ENCODE measurements around the gene PTPN14. TPM values are rescaled to one million over a fixed set of nuclear protein-coding genes. Genes with fewer than 3 reads are reported as not detected.

The PTPN14 gene
- total RNA-seq, 1 experiment from 2014 or later: 37.5 TPM

- peaks cover 67% of the 10 kb centered on the region for H3K79me2 ChIP-seq (ENCODE audit: insufficient read depth, low read length)
- intact Hi-C loops (cut with micrococcal nuclease): no loop called here
- ATAC-seq: no peak
- POLR2A ChIA-PET: interaction anchor here (0.6 kb wide), 1 partner anchor 190 kb away, joined by 3 read pairs; no protein-coding TSS in a partner anchor
- H3K4me3 ChIP-seq (replicated peaks in 1 of 2; ENCODE audit: low read depth in 1 of 2, low read length in 2 of 2): no peak overlapping the region; a peak in 1 of 4 replicates
- H4K20me1 ChIP-seq (ENCODE audit: insufficient read depth): peaks cover 6% of the 10 kb centered on the region; the same call in 1 of the 2 replicates
- H3K27me3 ChIP-seq (ENCODE audit: insufficient read depth, low read length): no peaks in the 10 kb centered on the region
- RAD21 ChIA-PET (ENCODE audit: low non-redundant PET in 1 of 2, low total read pairs in 2 of 2, uncharacterized antibody in 2 of 2, unreplicated experiment in 2 of 2): no interaction called here
- H3K9me2 ChIP-seq (ENCODE audit: insufficient read depth): no peaks in the 10 kb centered on the region
- peak overlapping the region; percentile 88 for H3K27ac ChIP-seq (ENCODE audit: low read depth, low read length)
- BruUV-seq (replicated peaks): no TSS peak
- DNase-seq (ENCODE audit: low read depth, low spot score): no peak
- H3K4me2 ChIP-seq (ENCODE audit: low read length): peak overlapping the region; percentile 68
- no peaks in the 10 kb centered on the region for H3K9me3 ChIP-seq (ENCODE audit: control insufficient read depth in 1 of 2, insufficient read depth in 1 of 2, low read depth in 1 of 2, low read length in 2 of 2)
- peaks cover 45 to 52% of the 10 kb centered on the region in 2 experiments for H3K4me1 ChIP-seq (ENCODE audit: control insufficient read depth in 1 of 2, insufficient read depth in 2 of 2, low read length in 2 of 2)
- 0 out of 2 replicates have a peak overlapping the region, but pooled peaks have one; percentile 26 for H3K9ac ChIP-seq (ENCODE audit: low read length)
- H3K36me3 ChIP-seq (ENCODE audit: control insufficient read depth in 1 of 2, insufficient read depth in 2 of 2, low read length in 2 of 2): no peaks in the 10 kb centered on the region
- CTCF ChIA-PET: no interaction called here
- H2AFZ ChIP-seq (ENCODE audit: low read depth, low read length, poor library complexity, severe bottlenecking): no peak overlapping the region
- TF ChIP-seq CEBPB (IDR thresholded peaks at IDR 0.05; ENCODE audit: low read depth) (peak; percentile 53; the same call in 1 of the 2 replicates), EGR1 (IDR thresholded peaks at IDR 0.05; ENCODE audit: low read depth) (no peak)
These were observed 74.2 kb downstream of the PTPN14 start for GRCh38 chr1:214476986-214477870.

DNA sequence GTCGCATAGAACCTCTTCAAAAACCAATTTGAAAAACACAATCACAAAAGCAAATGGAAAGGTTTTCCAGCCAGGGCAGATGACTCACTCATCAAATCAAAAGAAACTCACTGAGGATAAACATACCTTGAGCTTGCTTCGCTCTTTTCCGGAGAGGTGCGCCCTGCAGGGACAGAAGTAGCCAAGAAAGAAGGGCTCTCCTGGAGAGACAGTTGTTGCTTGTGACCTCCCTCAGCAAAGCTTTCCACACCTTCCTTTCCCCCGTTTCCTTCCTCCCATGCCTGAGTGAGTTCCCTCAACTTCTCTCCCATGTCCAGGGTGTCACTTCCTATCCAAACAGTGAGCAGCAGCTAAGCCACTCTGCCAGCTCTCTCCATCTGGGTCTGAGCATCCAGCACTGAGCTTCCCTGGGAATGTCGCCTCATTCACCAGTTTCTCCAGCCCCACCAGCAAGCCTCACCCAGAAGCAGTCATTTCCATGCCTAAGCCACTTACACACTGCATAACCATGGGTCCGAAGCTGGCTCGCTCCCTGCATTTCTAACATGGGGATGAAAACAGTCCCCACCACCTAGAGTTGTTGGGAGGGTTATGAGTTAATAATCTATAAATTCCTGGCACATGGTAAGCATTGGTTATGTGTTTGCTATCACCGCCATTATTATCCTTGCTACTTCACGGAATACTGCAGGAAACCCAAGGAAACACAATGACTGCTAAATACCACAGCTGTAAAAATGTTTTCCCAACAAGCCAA is 75.0 kb downstream of the PTPN14 start:
- H3K4me1 ChIP-seq (ENCODE audit: control insufficient read depth in 1 of 2, insufficient read depth in 2 of 2, low read length in 2 of 2): peaks cover 53 to 56% of the 10 kb centered on the region in 2 experiments
- H3K4me2 ChIP-seq (ENCODE audit: low read length): peak overlapping the region; percentile 68
- no TSS peak for BruUV-seq (replicated peaks)
- TF ChIP-seq SIN3A (IDR thresholded peaks at IDR 0.05; ENCODE audit: low read depth): no peak
- no peak for TF ChIP-seq ELF1 (IDR thresholded peaks at IDR 0.05; ENCODE audit: borderline replicate concordance, low read depth)
- no peak for TF ChIP-seq MAX (IDR thresholded peaks at IDR 0.05)
- TF ChIP-seq SP1 (IDR thresholded peaks at IDR 0.05; ENCODE audit: low read depth): peak; percentile 51
- TF ChIP-seq ZNF274 (IDR thresholded peaks at IDR 0.05; ENCODE audit: low read depth, low read length): no peak
- peak; percentile 71 for TF ChIP-seq FOSL1 (IDR thresholded peaks at IDR 0.05; ENCODE audit: low read depth)
- no peak for TF ChIP-seq SRF (IDR thresholded peaks at IDR 0.05; ENCODE audit: low read depth)
- no peak for TF ChIP-seq CEBPB (IDR thresholded peaks at IDR 0.05; ENCODE audit: low read depth)
- no peak for TF ChIP-seq YY1 (IDR thresholded peaks at IDR 0.05; ENCODE audit: extremely low read depth, insufficient replicate concordance, low read depth, low read length)
- TF ChIP-seq POLR2A (IDR thresholded peaks at IDR 0.05; ENCODE audit: borderline replicate concordance, extremely low read depth, insufficient read depth, insufficient read length): no peak
- no peak for TF ChIP-seq CBX3 (IDR thresholded peaks at IDR 0.05; ENCODE audit: low read depth)
- no peak for TF ChIP-seq EZH2phosphoT487 (IDR thresholded peaks at IDR 0.05; ENCODE audit: borderline replicate concordance)
- TF ChIP-seq, protein P1, sequence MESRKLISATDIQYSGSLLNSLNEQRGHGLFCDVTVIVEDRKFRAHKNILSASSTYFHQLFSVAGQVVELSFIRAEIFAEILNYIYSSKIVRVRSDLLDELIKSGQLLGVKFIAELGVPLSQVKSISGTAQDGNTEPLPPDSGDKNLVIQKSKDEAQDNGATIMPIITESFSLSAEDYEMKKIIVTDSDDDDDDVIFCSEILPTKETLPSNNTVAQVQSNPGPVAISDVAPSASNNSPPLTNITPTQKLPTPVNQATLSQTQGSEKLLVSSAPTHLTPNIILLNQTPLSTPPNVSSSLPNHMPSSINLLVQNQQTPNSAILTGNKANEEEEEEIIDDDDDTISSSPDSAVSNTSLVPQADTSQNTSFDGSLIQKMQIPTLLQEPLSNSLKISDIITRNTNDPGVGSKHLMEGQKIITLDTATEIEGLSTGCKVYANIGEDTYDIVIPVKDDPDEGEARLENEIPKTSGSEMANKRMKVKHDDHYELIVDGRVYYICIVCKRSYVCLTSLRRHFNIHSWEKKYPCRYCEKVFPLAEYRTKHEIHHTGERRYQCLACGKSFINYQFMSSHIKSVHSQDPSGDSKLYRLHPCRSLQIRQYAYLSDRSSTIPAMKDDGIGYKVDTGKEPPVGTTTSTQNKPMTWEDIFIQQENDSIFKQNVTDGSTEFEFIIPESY (IDR thresholded peaks at IDR 0.05; ENCODE audit: extremely low read depth, insufficient replicate concordance, low read length): no peak
- TF ChIP-seq JUND (IDR thresholded peaks at IDR 0.05): peak; percentile 69; the same call in 1 of the 2 replicates
- no peak for TF ChIP-seq EZH2 (IDR thresholded peaks at IDR 0.05)
- peak; percentile 27; the same call in 1 of the 2 replicates for TF ChIP-seq POLR2AphosphoS5 (IDR thresholded peaks at IDR 0.05; ENCODE audit: low read depth, low read length)

More for the DNA sequence above, 75.0 kb downstream of the PTPN14 start:
- ChIA-PET RAD21 (ENCODE audit: low non-redundant PET in 1 of 2, low total read pairs in 2 of 2, uncharacterized antibody in 2 of 2, unreplicated experiment in 2 of 2) (no interaction called here), CTCF (interaction anchor here (1.1 to 1.5 kb wide), 2 partner anchors 28 to 144 kb away, joined by 3 to 4 read pairs; no protein-coding TSS in a partner anchor), POLR2A (interaction anchor here (0.8 kb wide), 1 partner anchor 9 kb away, joined by 5 read pairs; no protein-coding TSS in a partner anchor)
- Histone ChIP-seq H3K27ac (ENCODE audit: low read depth, low read length) (peak overlapping the region; percentile 88), H2AFZ (ENCODE audit: low read depth, low read length, poor library complexity, severe bottlenecking) (no peak overlapping the region), H3K36me3 (ENCODE audit: control insufficient read depth in 1 of 2, insufficient read depth in 2 of 2, low read length in 2 of 2) (no peaks in the 10 kb centered on the region), H3K27me3 (ENCODE audit: insufficient read depth, low read length) (no peaks in the 10 kb centered on the region), H3K4me3 (replicated peaks in 1 of 2; ENCODE audit: low read depth in 1 of 2, low read length in 2 of 2) (peak overlapping the region in 1 of 2 experiments; percentile 24; a peak in 1 of 4 replicates), H3K9me2 (ENCODE audit: insufficient read depth) (no peaks in the 10 kb centered on the region), H3K9me3 (ENCODE audit: control insufficient read depth in 1 of 2, insufficient read depth in 1 of 2, low read depth in 1 of 2, low read length in 2 of 2) (no peaks in the 10 kb centered on the region), H3K9ac (ENCODE audit: low read length) (peak overlapping the region; percentile 26), H3K79me2 (ENCODE audit: insufficient read depth, low read length) (peaks cover 75% of the 10 kb centered on the region), H4K20me1 (ENCODE audit: insufficient read depth) (peaks cover 6% of the 10 kb centered on the region; the same call in 1 of the 2 replicates)
- ATAC-seq (peak; percentile 80), DNase-seq (ENCODE audit: low read depth, low spot score) (peak; percentile 43)
- intact Hi-C loops (cut with micrococcal nuclease): no loop called here
